OCI-LY7 (cell line): ENCODE results near the gene OR7D2. TPM values are rescaled to one million over a fixed set of nuclear protein-coding genes. Genes with fewer than 3 reads are reported as not detected.
"Not testable (repeated sequence)": the region's sequence is repeated elsewhere in the genome, so short reads cannot be mapped to it uniquely, and the experiment has no call there.

Experiments used
- BruUV-seq: library from RNA; stranded (reverse); fragments of 400-500 nt; replicated peaks from 2 replicates; lab custom pipeline; 2021; lab: Mats Ljungman, UMichigan
- CTCF ChIA-PET: fragments of 300-600 bp; sonication (Branson Sonifier 250); formaldehyde crosslinking; loops from one replicate; lab custom pipeline; 2022; ENCODE audit warnings: antibody characterized with exemption; ENCODE audit not compliant: unreplicated experiment; lab: Charles Lee
- POLR2A ChIA-PET: fragments of 300-600 bp; sonication (Branson Sonifier 250); formaldehyde crosslinking; loops from one replicate; lab custom pipeline; 2022; ENCODE audit warnings: antibody characterized with exemption; lab: Charles Lee
- DNase-seq: peaks from one replicate; pipeline ENCODE4 v3.0.0-alpha.2; 2015; ENCODE audit warnings: low spot score
- H2AFZ ChIP-seq: fragments of 200-600 bp; sonication (generic), shearing (Covaris generic); 2 replicates; pipeline ENCODE4 v1.6.1; 2014; ENCODE audit warnings: mild to moderate bottlenecking, antibody characterized with exemption, low read length, moderate library complexity
- H3K27ac ChIP-seq: fragments of 200-600 bp; sonication (generic); 2 replicates; pipeline ENCODE4 v1.5.1; 2014; ENCODE audit warnings: mixed run types, low read depth, mild to moderate bottlenecking, moderate library complexity, low read length, inconsistent platforms; ENCODE audit not compliant: poor library complexity, severe bottlenecking
- H3K36me3 ChIP-seq: fragments of 200-600 bp; sonication (generic); 2 replicates; pipeline ENCODE4 v1.6.1; 2014; ENCODE audit warnings: mild to moderate bottlenecking, antibody characterized with exemption, low read length, moderate library complexity, mixed read lengths; ENCODE audit not compliant: insufficient read depth
- H3K4me1 ChIP-seq: fragments of 200-600 bp; sonication (generic); 2 replicates; pipeline ENCODE4 v1.5.1; 2014; ENCODE audit warnings: mild to moderate bottlenecking, low read length; ENCODE audit not compliant: insufficient read depth, poor library complexity, severe bottlenecking
- H3K4me2 ChIP-seq: fragments of 200-600 bp; sonication (generic); 2 replicates; pipeline ENCODE4 v1.6.1; 2014; ENCODE audit warnings: mild to moderate bottlenecking, low read length
- H3K4me3 ChIP-seq: fragments of 200-600 bp; sonication (generic); 2 replicates; pipeline ENCODE4 v1.5.1; 2014; ENCODE audit warnings: mild to moderate bottlenecking, low read depth, low read length; ENCODE audit not compliant: poor library complexity, severe bottlenecking
- H3K79me2 ChIP-seq: fragments of 200-600 bp; sonication (generic); 2 replicates; pipeline ENCODE4 v1.6.1; 2016; ENCODE audit warnings: low read depth, mild to moderate bottlenecking, low read length, moderate library complexity, mixed read lengths; ENCODE audit not compliant: insufficient read depth
- H3K9me2 ChIP-seq: fragments of 200-600 bp; sonication (generic); 2 replicates; pipeline ENCODE4 v1.6.1; 2016; ENCODE audit warnings: mild to moderate bottlenecking, low read length, mixed read lengths; ENCODE audit not compliant: insufficient read depth
- H3K9me3 ChIP-seq: fragments of 200-600 bp; sonication (generic); 2 replicates; pipeline ENCODE4 v1.6.1; 2014; ENCODE audit warnings: mild to moderate bottlenecking, mixed run types, low read length, mixed read lengths
- H4K20me1 ChIP-seq: fragments of 200-600 bp; sonication (generic); 2 replicates; pipeline ENCODE4 v1.6.1; 2014; ENCODE audit warnings: mild to moderate bottlenecking, antibody characterized with exemption, low read length, moderate library complexity, mixed read lengths; ENCODE audit not compliant: insufficient read depth
- EZH2phosphoT487 ChIP-seq: fragments of 200-600 bp; sonication (generic); IDR thresholded peaks from 2 replicates; pipeline ENCODE4 v1.6.1; 2018; ENCODE audit warnings: low read depth, borderline replicate concordance, mild to moderate bottlenecking, mixed run types, antibody characterized with exemption, low read length, moderate library complexity, mixed read lengths
- intact Hi-C: fragments of 100-400 bp; cut with micrococcal nuclease; formaldehyde crosslinking; loops from one replicate; pipeline ENCODE4 v1.10.0; 2022; ENCODE audit not compliant: unreplicated experiment
- total RNA-seq, 2 experiments: library from RNA; depleted of rRNA in 1 of 2; stranded (reverse); fragments of >200 nt in 1 of 2; shearing (Covaris generic) in 1 of 2; gene quantifications; 2 replicates each; pipeline ENCODE4 v1.2.3, GENCODE V29; 2014 to 2022
- TF ChIP-seq, protein P1 (sequence below): fragments of 200-600 bp; sonication (generic); conservative IDR thresholded peaks from 2 replicates; pipeline ENCODE4 v1.5.1; 2014; ENCODE audit warnings: mild to moderate bottlenecking, antibody characterized with exemption, low read length, moderate library complexity, mixed read lengths

OR7D2 gene
- total RNA-seq, 2 experiments from 2014 or later: not detected

DNA sequence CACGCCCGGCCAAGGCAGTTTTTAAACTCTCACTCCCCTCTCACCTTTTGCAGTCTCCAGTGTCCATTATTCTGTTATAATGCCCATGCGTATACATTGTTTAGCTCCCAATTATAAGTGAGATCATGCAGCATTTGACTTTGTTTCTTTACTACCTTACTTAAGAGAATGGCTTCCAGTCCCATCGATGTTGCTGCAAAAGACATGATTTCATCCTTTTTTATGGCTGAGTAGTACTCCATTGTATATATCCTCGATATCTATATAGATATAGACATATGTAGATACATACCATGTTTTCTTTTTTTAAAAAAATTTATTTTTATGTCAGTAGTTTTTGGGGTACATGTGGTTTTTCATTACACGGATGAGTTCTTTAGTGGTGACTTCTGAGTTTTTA lies 8.4 kb downstream of the OR7D2 start:
- intact Hi-C loops: no loop called here
- no peak for DNase-seq
- TF ChIP-seq, protein P1, sequence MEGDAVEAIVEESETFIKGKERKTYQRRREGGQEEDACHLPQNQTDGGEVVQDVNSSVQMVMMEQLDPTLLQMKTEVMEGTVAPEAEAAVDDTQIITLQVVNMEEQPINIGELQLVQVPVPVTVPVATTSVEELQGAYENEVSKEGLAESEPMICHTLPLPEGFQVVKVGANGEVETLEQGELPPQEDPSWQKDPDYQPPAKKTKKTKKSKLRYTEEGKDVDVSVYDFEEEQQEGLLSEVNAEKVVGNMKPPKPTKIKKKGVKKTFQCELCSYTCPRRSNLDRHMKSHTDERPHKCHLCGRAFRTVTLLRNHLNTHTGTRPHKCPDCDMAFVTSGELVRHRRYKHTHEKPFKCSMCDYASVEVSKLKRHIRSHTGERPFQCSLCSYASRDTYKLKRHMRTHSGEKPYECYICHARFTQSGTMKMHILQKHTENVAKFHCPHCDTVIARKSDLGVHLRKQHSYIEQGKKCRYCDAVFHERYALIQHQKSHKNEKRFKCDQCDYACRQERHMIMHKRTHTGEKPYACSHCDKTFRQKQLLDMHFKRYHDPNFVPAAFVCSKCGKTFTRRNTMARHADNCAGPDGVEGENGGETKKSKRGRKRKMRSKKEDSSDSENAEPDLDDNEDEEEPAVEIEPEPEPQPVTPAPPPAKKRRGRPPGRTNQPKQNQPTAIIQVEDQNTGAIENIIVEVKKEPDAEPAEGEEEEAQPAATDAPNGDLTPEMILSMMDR: no peak
- TF ChIP-seq EZH2phosphoT487: no peak
- no peak overlapping the region for H3K27ac ChIP-seq
- H3K4me1 ChIP-seq: no peaks in the 10 kb centered on the region
- no peak overlapping the region for H2AFZ ChIP-seq
- no peak overlapping the region for H3K4me3 ChIP-seq
- ChIA-PET POLR2A (no interaction called here), CTCF (no interaction called here)
- no peak overlapping the region for H3K4me2 ChIP-seq
- H3K9me2 ChIP-seq: no peaks in the 10 kb centered on the region
- BruUV-seq: no TSS peak
- H4K20me1 ChIP-seq: no peaks in the 10 kb centered on the region
- H3K36me3 ChIP-seq: no peaks in the 10 kb centered on the region
- H3K9me3 ChIP-seq: peaks cover 5% of the 10 kb centered on the region; the same call in 1 of the 2 replicates
- H3K79me2 ChIP-seq: no peaks in the 10 kb centered on the region

DNA sequence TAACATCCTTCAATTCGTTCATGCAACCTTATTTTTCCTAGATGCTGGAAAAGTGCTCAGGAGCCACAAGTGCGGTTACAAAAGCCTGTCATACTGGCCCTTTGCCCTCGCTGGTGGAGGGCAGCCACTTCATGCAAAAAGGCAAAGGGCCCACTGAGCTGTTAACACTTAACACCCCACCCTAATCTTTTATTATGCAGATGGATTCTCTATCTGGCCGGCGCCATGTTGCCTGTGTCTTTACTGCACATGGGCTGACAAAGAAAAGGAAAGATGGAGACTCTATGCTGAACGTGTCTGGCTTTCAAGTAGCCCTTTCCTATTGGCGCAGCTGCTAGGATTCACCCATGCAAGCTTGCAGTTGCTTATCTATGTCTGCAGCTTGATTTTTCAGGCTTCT lies 10.8 kb downstream of the OR7D2 start:
- peaks cover 5% of the 10 kb centered on the region; the same call in 1 of the 2 replicates for H3K9me3 ChIP-seq
- ChIA-PET CTCF (no interaction called here), POLR2A (no interaction called here)
- no peaks in the 10 kb centered on the region for H3K36me3 ChIP-seq
- DNase-seq: no peak
- BruUV-seq: no TSS peak
- no peak overlapping the region for H2AFZ ChIP-seq
- H3K4me1 ChIP-seq: no peaks in the 10 kb centered on the region
- H3K4me2 ChIP-seq: no peak overlapping the region
- no peaks in the 10 kb centered on the region for H3K9me2 ChIP-seq
- H4K20me1 ChIP-seq: no peaks in the 10 kb centered on the region
- no peaks in the 10 kb centered on the region for H3K79me2 ChIP-seq
- H3K27ac ChIP-seq: no peak overlapping the region
- TF ChIP-seq, protein P1: no peak
- intact Hi-C loops: no loop called here
- no peak overlapping the region for H3K4me3 ChIP-seq

DNA sequence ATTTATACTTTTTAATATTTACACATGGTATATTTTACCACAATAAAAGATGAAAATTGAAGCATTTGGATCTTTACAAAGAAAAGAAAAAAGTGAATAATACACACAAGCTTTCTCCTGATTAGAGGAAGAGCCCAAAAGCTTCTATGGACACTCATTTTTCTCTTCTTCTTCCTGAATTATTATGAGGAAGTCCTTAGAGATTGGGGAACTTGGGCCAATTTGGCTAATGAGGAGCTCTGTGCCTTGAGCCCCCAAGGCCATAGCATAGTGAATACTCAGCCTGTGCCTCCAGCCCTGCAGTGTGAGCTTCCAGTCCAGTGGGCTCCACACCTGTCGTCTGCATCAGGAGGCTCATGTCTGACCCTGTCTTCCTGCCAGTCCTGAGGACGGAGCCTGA lies 19.3 kb downstream of the OR7D2 start:
- not testable (repeated sequence) for H3K4me1 ChIP-seq

More for the DNA sequence above, 19.3 kb downstream of the OR7D2 start:
- DNase-seq, H3K4me2 ChIP-seq, BruUV-seq, CTCF ChIA-PET, H3K9me2 ChIP-seq, H3K4me3 ChIP-seq, H2AFZ ChIP-seq, H3K9me3 ChIP-seq, H3K27ac ChIP-seq, intact Hi-C loops, H3K79me2 ChIP-seq, H3K36me3 ChIP-seq, POLR2A ChIA-PET, H4K20me1 ChIP-seq: not testable (repeated sequence)
